ENCODE data around the gene ZNF555. TPM values are rescaled to one million over a fixed set of nuclear protein-coding genes. Genes with fewer than 3 reads are reported as not detected.
A peak's percentile ranks its signal among the peaks of the same experiment; 100 is the strongest.

ZNF555 gene
- total and polyA plus RNA-seq, 9 of the 15 experiments (the other 6 are each of a cell fraction or from before 2014, with no cell fraction given), result 2.0 to 6.7 (median 5.4) TPM

GRCh38 chr19:2840794-2841791 is at the start of gene ZNF555 (continued):
- TF ChIP-seq FOXA3 (CRISPR knock-in tag; conservative IDR thresholded peaks at IDR 0.05 in 1 of 2, IDR thresholded peaks at IDR 0.05 in 1 of 2) (peak in 1 of 2 experiments; percentile 49; a peak in 1 of 4 replicates), ZNF224 (CRISPR knock-in tag; IDR thresholded peaks at IDR 0.05) (no peak), DIDO1 (tag; IDR thresholded peaks at IDR 0.05; ENCODE audit: low read depth) (no peak), YY1 (IDR thresholded peaks at IDR 0.05; ENCODE audit: borderline replicate concordance in 1 of 3, control insufficient read depth in 1 of 3, extremely low read depth in 1 of 3, insufficient read depth in 3 of 3, insufficient read length in 1 of 3, insufficient replicate concordance in 2 of 3, low read depth in 1 of 3, low read length in 2 of 3) (no peak), ZNF41 (CRISPR knock-in tag; conservative IDR thresholded peaks at IDR 0.05) (no peak), ZBTB1 (CRISPR knock-in tag; IDR thresholded peaks at IDR 0.05; ENCODE audit: borderline replicate concordance, low read depth) (no peak), JUNB (CRISPR knock-in tag; conservative IDR thresholded peaks at IDR 0.05) (0 out of 2 replicates have a peak, but pooled peaks have one; percentile 30), HDGF (IDR thresholded peaks at IDR 0.05) (no peak), SAP30 (IDR thresholded peaks at IDR 0.05; ENCODE audit: borderline replicate concordance, insufficient read depth, low read depth, low read length, poor library complexity, severe bottlenecking) (no peak), PHB2 (IDR thresholded peaks at IDR 0.05; ENCODE audit: low read depth) (no peak), OTX1 (CRISPR knock-in tag; IDR thresholded peaks at IDR 0.05) (no peak), ZNF23 (CRISPR knock-in tag; IDR thresholded peaks at IDR 0.05) (no peak), ELK1 (CRISPR knock-in tag; IDR thresholded peaks at IDR 0.05) (no peak), RNF2 (IDR thresholded peaks at IDR 0.05) (no peak), CXXC5 (CRISPR knock-in tag; IDR thresholded peaks at IDR 0.05) (peak; percentile 97), KLF1 (tag; IDR thresholded peaks at IDR 0.05) (no peak), NR4A1 (CRISPR knock-in tag; IDR thresholded peaks at IDR 0.05) (no peak), NR4A1 (tag; IDR thresholded peaks at IDR 0.05) (no peak), ZNF551 (CRISPR knock-in tag; IDR thresholded peaks at IDR 0.05) (no peak), BDP1 (IDR thresholded peaks at IDR 0.05; ENCODE audit: insufficient read depth, insufficient read length) (no peak), DEAF1 (CRISPR knock-in tag; IDR thresholded peaks at IDR 0.05) (no peak), KAT8 (IDR thresholded peaks at IDR 0.05; ENCODE audit: low read depth) (no peak), ZFP1 (CRISPR knock-in tag; IDR thresholded peaks at IDR 0.05) (no peak), KAT2B (IDR thresholded peaks at IDR 0.05; ENCODE audit: low read depth, low read length) (no peak), KLF16 (IDR thresholded peaks at IDR 0.05) (no peak), SNIP1 (IDR thresholded peaks at IDR 0.05; ENCODE audit: low read depth) (no peak), ZNF699 (CRISPR knock-in tag; IDR thresholded peaks at IDR 0.05; ENCODE audit: insufficient replicate concordance) (no peak), ZNF695 (CRISPR knock-in tag; IDR thresholded peaks at IDR 0.05) (no peak)

Measured in K562 (cell line).